Measurements from ENCODE around the gene BBX. TPM values are rescaled to one million over a fixed set of nuclear protein-coding genes. Genes with fewer than 3 reads are reported as not detected.

The BBX gene
- polyA plus RNA-seq, 1 donor from 2014 or later = 112 TPM

DNA sequence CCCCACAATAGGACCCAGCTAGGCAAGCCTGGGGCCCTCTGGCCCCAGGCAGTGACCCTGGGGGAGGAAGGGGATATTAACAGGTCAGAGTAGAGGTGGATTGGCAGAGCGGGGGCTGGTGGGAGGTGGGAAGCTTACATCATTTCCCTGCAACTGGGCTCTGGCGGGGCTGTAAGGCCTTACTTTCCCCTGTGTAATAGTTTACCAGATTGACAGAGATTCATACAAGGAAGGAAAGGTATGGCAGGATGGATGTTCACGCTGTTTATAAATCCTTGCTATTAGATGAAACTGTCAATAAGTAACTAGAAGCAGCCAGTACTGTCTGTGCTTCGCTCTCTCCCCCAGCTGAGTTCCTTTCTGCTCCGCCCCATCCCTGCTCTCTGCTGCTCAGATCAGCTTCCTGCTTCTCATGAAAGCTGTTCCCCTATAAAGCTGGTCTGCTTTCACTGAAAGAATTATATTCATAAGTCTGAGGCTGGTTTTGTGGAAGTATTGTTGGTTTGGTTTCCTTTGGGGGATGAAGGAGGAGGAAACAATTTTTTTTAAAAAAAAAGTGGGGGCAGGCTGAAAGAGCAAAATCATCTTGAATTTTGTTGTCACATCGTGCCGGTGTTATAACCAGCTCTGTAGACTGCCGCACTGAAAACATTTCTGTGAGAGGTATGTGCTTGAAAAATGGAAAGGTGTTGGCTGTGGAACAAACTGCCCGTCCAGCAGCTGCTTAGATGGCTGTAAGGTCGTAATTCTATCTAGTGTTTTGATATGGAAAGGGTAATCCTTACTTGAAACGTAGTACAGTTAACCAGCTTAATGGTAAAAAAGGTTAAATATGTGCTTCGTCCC, 76.4 kb downstream of the BBX start:
- H3K27ac Mint-ChIP-seq = peak overlapping the region; percentile 4 to 94 (median 84)
- H3K4me1 Mint-ChIP-seq = peaks cover 34 to 61% (median 55%) of the 10 kb centered on the region in 3 donors
- H3K4me3 Mint-ChIP-seq = peak overlapping the region; percentile 5 to 90 (median 81)
- no peaks in the 10 kb centered on the region for H3K27me3 Mint-ChIP-seq
- peaks cover 1% of the 10 kb centered on the region for H3K36me3 Mint-ChIP-seq
- no peaks in the 10 kb centered on the region for H3K9me3 Mint-ChIP-seq

GRCh38 chr3:107599772-107600145, 77.0 kb downstream of the BBX start:
- no peaks in the 10 kb centered on the region for H3K9me3 Mint-ChIP-seq
- peak overlapping the region in 3 of 4 donors; percentile 73 to 90 (median 89) for H3K4me3 Mint-ChIP-seq
- peaks cover 31 to 63% (median 58%) of the 10 kb centered on the region in 3 donors for H3K4me1 Mint-ChIP-seq
- H3K27ac Mint-ChIP-seq = peak overlapping the region in 2 of 3 donors; percentile 9 to 94
- no peaks in the 10 kb centered on the region for H3K27me3 Mint-ChIP-seq
- peaks cover 1% of the 10 kb centered on the region for H3K36me3 Mint-ChIP-seq

- Mint-ChIP-seq H3K4me3 (no peak overlapping the region), H3K36me3 (peaks cover 4% of the 10 kb centered on the region), H3K27ac (peak overlapping the region in 2 of 3 donors; percentile 61 to 94)
These were observed 78.0 kb downstream of the BBX start for GRCh38 chr3:107600780-107601179.

DNA sequence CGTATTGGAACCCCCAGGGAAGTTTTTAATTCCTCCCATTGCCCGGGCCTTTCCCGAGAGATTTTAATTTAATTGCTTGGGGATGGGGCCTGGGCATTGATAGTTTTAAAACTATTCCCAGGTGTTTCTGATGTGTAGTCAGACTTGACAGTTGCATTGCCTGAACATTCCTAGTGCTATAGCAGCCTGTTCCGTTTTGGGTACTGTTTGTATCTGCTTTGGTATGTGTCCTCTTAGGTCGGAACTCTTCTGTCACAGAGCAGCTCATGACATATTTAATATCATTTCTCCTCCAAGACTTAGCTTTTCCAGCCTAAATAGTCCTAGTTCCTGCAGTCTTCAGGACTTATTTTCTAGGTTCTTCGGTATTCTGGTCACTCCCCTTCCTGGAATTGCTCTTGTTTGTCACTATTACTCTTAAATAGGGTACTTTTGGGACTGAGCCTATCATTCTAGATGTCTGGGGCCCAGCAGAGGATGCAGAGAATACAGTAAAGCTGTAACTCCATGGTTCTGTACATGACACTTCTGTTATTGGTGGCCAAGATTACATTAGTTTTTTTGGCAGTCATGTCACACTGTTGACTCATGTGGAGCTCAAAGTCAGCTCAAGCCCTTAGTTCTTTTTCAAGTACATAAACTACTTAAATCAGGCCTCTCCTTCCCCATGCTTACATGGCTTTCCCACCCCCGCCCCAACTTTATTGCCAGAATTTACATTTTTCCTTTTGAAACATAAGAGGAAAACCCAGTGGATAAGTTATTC, 81.5 kb downstream of the BBX start:
- Mint-ChIP-seq H3K27ac (no peak overlapping the region), H3K9me3 (peaks cover 2 to 12% (median 2%) of the 10 kb centered on the region in 3 donors), H3K4me3 (no peak overlapping the region), H3K4me1 (peaks cover 13 to 48% (median 35%) of the 10 kb centered on the region in 3 donors), H3K27me3 (no peaks in the 10 kb centered on the region), H3K36me3 (peaks cover 19% of the 10 kb centered on the region)

More at GRCh38 chr3:107600780-107601179, 78.0 kb downstream of the BBX start:
- Mint-ChIP-seq H3K27me3 (no peaks in the 10 kb centered on the region), H3K4me1 (peaks cover 31 to 60% (median 57%) of the 10 kb centered on the region in 3 donors), H3K9me3 (no peaks in the 10 kb centered on the region)

DNA sequence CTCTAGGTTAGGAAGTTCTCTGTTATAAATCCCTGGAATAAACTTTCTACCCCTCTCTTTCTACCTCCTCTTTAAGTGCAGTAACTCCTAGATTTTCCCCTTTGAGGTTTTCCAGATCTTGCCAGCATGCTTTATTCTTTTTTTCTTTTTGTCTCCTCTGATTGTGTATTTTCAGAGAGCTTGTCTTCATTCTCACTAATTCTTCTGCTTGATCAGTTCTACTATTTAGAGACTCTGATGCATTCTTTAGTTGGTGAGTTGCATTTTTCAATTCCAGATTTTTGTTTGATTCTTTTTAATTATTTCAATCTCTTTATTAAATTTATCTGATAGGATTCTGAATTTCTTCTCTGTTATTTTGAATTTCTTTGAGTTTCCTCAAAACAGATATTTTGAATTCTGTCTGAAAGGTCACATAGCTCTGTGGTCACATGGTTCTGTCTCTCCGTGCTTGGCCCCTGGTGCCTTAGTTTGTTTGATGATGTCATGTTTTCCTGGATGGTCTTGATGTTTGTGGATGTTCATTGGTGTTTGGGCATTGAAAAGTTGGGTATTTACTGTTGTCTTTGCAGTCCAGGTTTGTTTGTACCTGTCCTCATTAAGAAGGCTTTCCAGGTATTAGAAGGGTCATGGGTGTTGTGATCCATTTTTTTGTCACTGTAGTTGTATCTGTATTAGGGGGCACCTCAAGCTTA, 89.2 kb downstream of the BBX start:
- Mint-ChIP-seq H3K9me3 (peaks cover 2 to 39% (median 10%) of the 10 kb centered on the region in 3 donors), H3K4me1 (peaks cover 14 to 33% (median 32%) of the 10 kb centered on the region in 3 donors), H3K36me3 (peaks cover 32% of the 10 kb centered on the region), H3K27ac (peak overlapping the region in 1 of 3 donors; percentile 90), H3K27me3 (no peaks in the 10 kb centered on the region), H3K4me3 (no peak overlapping the region)

DNA sequence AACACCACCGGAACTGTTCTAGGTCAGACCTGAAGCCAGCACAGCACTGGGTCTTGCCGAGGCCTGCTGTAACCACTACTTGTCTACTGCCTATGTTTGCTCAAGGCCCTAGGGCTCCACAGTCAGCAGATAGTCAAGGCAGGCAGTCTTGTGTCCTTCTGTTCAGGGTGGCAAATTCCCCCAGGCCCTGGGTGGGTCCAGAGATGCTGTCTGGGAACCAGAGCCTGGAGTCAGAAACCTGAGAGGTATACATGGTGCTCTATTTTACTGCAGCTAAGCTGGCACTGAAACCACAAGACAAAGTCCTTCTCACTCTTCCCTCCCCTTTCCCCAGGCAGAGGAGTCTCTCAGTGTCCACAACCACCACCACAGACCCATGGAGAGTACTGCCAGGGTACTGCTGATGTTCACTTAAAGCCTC, 89.9 kb downstream of the BBX start:
- peaks cover 35% of the 10 kb centered on the region for H3K36me3 Mint-ChIP-seq
- H3K4me3 Mint-ChIP-seq = no peak overlapping the region
- H3K4me1 Mint-ChIP-seq = peaks cover 20 to 40% (median 37%) of the 10 kb centered on the region in 3 donors
- H3K27me3 Mint-ChIP-seq = no peaks in the 10 kb centered on the region
- peaks cover 0 to 39% (median 10%) of the 10 kb centered on the region in 3 donors for H3K9me3 Mint-ChIP-seq
- H3K27ac Mint-ChIP-seq = no peak overlapping the region

- H3K4me1 Mint-ChIP-seq = peaks cover 44 to 89% (median 64%) of the 10 kb centered on the region in 3 donors
These were observed 96.8 kb downstream of the BBX start for GRCh38 chr3:107619549-107619948.

GRCh38 chr3:107620534-107620933, 97.8 kb downstream of the BBX start:
- peaks cover 18% of the 10 kb centered on the region for H3K36me3 Mint-ChIP-seq
- no peaks in the 10 kb centered on the region for H3K27me3 Mint-ChIP-seq
- peaks cover 39 to 79% (median 56%) of the 10 kb centered on the region in 3 donors for H3K4me1 Mint-ChIP-seq
- H3K4me3 Mint-ChIP-seq = peak overlapping the region in 1 of 4 donors; percentile 46
- no peaks in the 10 kb centered on the region for H3K9me3 Mint-ChIP-seq
- peak overlapping the region in 1 of 3 donors; percentile 4 for H3K27ac Mint-ChIP-seq

More at GRCh38 chr3:107619549-107619948, 96.8 kb downstream of the BBX start:
- Mint-ChIP-seq H3K9me3 (no peaks in the 10 kb centered on the region), H3K27me3 (no peaks in the 10 kb centered on the region), H3K4me3 (no peak overlapping the region), H3K36me3 (peaks cover 18% of the 10 kb centered on the region), H3K27ac (no peak overlapping the region)

DNA sequence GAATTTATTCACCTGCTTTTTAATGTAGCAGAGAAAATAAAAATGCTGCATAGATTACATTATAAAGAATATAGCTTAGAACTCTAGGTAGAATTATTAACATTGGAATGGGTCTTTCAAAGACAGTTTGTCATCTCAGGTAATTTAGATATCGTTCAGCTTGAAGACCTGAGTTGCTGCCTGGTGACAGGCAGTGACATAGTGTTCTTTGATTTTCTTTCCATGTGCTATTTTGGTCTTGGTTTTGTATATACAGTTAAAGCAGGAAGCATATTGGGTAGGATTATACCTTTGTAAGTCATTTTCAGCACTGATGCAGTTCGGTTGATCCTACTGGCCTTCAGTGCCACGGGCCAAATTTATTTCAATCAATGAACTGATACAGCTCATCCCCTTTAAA, 98.7 kb downstream of the BBX start:
- peaks cover 43 to 74% (median 55%) of the 10 kb centered on the region in 3 donors for H3K4me1 Mint-ChIP-seq
- H3K27me3 Mint-ChIP-seq = no peaks in the 10 kb centered on the region
- H3K36me3 Mint-ChIP-seq = peaks cover 21% of the 10 kb centered on the region
- no peak overlapping the region for H3K27ac Mint-ChIP-seq
- no peaks in the 10 kb centered on the region for H3K9me3 Mint-ChIP-seq
- no peak overlapping the region for H3K4me3 Mint-ChIP-seq

GRCh38 chr3:107627962-107628542, 105.3 kb downstream of the BBX start:
- no peaks in the 10 kb centered on the region for H3K9me3 Mint-ChIP-seq
- no peak overlapping the region for H3K27ac Mint-ChIP-seq
- H3K4me3 Mint-ChIP-seq = peak overlapping the region in 1 of 4 donors; percentile 12
- peaks cover 36 to 49% (median 46%) of the 10 kb centered on the region in 3 donors for H3K4me1 Mint-ChIP-seq
- peaks cover 3% of the 10 kb centered on the region for H3K36me3 Mint-ChIP-seq
- H3K27me3 Mint-ChIP-seq = no peaks in the 10 kb centered on the region

- Mint-ChIP-seq H3K36me3 (peaks cover 3% of the 10 kb centered on the region), H3K9me3 (no peaks in the 10 kb centered on the region), H3K4me3 (no peak overlapping the region), H3K27me3 (no peaks in the 10 kb centered on the region), H3K27ac (no peak overlapping the region), H3K4me1 (peaks cover 44 to 52% (median 52%) of the 10 kb centered on the region in 3 donors)
These were observed 106.8 kb downstream of the BBX start for GRCh38 chr3:107629566-107629965.

GRCh38 chr3:107630779-107631178, 108.0 kb downstream of the BBX start:
- Mint-ChIP-seq H3K36me3 (peaks cover 3% of the 10 kb centered on the region), H3K27ac (no peak overlapping the region), H3K27me3 (no peaks in the 10 kb centered on the region), H3K9me3 (no peaks in the 10 kb centered on the region), H3K4me1 (peaks cover 44 to 52% (median 52%) of the 10 kb centered on the region in 3 donors), H3K4me3 (no peak overlapping the region)

DNA sequence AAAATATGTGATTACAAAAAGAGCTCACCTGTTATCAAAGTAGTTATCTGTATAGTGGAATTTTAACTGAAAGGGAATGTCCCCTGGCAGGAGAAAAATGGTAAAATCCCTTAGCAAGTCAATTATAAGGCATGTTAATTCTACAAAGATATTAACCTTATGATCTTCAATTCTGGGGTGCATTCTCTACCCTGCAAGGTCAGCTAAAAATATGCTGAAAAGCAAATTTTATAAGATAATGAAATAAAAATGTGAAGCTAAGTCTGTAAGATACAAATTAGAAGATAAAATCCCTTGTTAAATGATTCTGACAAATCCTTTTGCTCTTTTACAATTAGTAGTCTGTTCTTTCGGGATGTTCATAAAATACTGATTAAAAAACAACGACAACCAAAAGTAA, 109.8 kb downstream of the BBX start:
- no peak overlapping the region for H3K27ac Mint-ChIP-seq
- no peaks in the 10 kb centered on the region for H3K9me3 Mint-ChIP-seq
- H3K4me1 Mint-ChIP-seq = peaks cover 35 to 46% (median 44%) of the 10 kb centered on the region in 3 donors
- no peaks in the 10 kb centered on the region for H3K36me3 Mint-ChIP-seq
- no peak overlapping the region for H3K4me3 Mint-ChIP-seq
- H3K27me3 Mint-ChIP-seq = no peaks in the 10 kb centered on the region

GRCh38 chr3:107633327-107634098, 110.8 kb downstream of the BBX start:
- Mint-ChIP-seq H3K36me3 (no peaks in the 10 kb centered on the region), H3K4me1 (peaks cover 37 to 46% (median 44%) of the 10 kb centered on the region in 3 donors), H3K4me3 (peak overlapping the region in 2 of 4 donors; percentile 53 to 71), H3K9me3 (no peaks in the 10 kb centered on the region), H3K27ac (no peak overlapping the region), H3K27me3 (no peaks in the 10 kb centered on the region)
